HG03520 (cell line): ENCODE data around the gene CDK2AP2.
"Not testable (repeated sequence)": the region's sequence is repeated elsewhere in the genome, so short reads cannot be mapped to it uniquely, and the experiment has no call there.

ENCODE experiments used
- ATAC-seq: cut with Tn5 transposase; IDR thresholded peaks from one replicate; pipeline ENCODE4 v1.9.1; 2021; ENCODE audit warnings: mild to moderate bottlenecking, moderate library complexity; ENCODE audit not compliant: unreplicated experiment

CDK2AP2 gene, protein sequence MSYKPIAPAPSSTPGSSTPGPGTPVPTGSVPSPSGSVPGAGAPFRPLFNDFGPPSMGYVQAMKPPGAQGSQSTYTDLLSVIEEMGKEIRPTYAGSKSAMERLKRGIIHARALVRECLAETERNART

DNA sequence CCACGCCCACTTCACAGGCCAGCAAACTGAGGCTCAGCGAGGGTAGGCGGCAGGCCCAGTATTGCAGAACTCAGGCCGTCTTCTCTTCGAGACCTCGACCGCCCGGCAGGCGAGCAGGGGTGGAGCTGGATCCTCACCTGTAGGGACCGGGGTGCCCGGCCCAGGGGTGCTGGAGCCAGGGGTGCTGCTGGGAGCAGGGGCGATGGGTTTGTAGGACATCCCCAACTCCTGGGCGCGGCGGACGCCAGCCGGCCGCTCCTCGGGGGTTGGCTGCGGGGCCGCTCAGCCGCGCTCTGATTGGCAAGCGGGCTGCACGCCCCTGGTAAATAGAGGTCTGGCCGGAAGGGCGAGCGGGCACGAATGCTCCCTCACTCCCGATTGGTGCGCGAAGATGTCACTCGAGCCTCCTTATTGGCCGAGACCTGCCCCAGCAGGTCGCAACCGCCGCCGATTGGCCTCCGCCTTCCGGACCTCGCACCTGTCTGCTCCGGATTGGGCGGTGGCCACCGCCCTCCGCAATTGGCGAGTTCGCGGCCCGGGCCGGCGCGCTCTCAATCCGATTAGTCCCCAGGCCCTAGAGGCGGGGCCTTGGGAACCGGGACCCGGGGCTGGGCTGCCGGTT, at the start of gene CDK2AP2:
Gene CDK2AP2 (minus strand): TSS at position 299 of the 622 bp plus-strand sequence. CDS start 80 bp downstream, at position 219.
- ATAC-seq, result peak; percentile 69

DNA sequence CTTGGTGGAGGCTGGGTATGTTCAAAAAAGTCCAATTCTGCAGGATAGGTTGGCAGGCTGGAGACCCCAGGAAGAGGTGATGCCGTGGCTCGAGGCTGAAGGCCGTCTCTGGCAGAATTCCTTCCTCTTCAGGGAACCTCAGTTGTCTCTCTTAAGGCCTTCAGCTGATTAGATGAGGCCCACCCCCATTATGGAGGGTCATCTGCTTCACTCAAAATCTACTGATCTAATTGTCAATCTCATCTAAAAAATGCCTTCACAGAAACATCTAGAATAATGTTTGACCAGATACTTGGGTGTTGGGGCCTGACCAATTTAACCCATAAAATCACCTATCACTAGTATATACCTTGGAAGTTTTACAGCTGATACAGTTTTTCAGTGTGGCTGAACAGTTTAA, 48.3 kb upstream of the CDK2AP2 start:
- ATAC-seq, result no peak

DNA sequence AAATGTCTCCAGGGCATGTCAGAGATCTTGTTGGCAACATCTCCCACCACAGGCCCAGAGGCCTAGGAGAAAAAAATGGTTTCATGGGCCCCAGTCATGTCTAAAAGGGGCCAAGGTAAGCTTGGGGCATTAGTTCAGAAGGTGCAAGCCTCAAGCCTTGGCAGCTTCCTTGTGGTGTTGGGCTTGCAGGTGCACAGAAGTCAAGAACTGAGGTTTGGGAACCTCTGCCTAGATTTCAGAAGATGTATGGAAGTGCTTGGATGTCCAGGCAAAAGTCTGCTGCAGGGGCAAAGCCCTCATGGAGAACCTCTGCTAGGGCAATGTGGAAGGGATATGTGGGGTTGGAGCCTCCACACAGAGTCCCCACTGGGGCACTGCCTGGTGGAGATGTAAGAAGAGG, 43.7 kb upstream of the CDK2AP2 start:
- not testable (repeated sequence) for ATAC-seq

DNA sequence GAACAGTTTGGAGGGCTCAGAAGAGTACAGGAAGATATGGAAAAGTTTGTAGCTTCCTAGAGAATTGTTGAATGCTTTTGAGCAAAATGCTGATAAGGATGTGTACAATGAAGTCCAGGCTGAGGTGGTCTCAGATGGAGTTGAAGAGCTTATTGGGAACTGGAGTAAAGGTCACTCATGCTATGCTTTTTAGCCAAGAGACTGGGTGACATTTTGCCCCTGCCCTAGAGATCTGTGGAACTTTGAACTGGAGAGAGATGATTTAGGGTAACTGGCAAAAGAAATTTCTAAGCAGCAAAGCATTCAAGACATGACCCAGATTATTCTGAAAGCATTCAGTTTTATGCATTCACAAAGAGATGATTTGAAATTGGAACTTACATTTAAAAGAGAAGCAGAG, 43.2 kb upstream of the CDK2AP2 start:
- ATAC-seq, result no peak

DNA sequence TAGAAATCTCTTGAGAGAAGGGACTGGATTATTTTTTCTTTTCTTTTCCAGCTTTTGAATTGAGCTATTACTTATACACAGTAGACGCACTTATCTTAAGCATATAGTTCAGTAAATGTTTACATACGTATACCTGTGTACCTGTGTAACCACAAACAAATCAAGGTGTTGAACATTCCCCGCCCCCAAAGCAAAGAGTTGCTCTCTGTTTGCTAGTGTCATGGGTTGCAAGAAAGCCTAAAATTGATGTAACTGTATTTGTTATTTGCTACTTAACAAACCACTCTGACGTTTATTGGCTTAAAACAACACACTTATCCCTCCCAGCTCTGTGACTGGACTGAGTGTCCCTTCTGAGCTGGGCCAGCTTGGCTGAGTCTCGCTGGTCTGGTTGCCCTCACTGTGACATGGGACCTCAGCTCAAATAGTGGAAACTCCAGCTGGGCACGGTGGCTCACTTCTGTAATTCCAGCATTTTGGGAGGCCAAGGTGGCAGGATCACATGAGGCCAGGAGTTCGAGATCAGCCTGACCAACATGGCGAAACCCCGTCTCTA, 40.7 kb upstream of the CDK2AP2 start:
- ATAC-seq, result no peak

DNA sequence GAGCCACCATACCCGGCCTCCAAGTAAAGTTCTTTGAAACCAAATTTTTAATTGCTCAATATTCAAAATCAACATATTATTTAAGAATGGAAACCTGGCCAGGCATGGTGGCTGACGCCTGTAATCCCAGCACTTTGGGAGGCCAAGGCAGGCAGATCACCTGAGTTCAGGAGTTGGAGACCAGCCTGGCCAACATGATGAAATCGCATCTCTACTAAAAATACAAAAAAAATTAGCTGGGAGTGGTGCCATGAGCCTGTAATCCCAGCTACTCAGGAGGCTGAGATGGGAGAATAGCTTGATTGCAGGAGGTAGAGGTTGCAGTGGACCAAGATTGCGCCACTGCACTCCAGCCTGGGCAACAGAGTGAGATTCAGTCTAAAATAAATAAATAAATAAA, 40.1 kb upstream of the CDK2AP2 start:
- not testable (repeated sequence) for ATAC-seq

DNA sequence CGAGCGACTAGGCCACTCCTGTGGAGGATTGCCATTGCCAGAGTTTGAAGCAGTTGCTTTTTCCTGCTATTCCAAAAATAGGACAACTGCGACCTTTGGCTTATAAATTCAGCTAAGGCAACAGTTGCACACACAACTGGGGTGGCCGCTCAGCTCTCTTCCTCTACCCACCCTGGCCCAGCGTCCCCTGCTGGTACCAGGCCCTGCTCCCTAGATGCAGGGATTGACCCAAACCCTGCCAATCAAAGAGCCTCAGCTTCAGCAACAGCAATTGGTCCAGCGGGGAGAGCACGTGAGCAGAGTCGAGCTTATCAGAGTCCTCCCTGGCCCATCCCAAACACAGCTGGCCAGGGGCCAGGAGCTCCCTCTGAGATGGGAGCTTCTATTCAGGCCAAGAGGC, 37.3 kb upstream of the CDK2AP2 start:
- ATAC-seq, result no peak

DNA sequence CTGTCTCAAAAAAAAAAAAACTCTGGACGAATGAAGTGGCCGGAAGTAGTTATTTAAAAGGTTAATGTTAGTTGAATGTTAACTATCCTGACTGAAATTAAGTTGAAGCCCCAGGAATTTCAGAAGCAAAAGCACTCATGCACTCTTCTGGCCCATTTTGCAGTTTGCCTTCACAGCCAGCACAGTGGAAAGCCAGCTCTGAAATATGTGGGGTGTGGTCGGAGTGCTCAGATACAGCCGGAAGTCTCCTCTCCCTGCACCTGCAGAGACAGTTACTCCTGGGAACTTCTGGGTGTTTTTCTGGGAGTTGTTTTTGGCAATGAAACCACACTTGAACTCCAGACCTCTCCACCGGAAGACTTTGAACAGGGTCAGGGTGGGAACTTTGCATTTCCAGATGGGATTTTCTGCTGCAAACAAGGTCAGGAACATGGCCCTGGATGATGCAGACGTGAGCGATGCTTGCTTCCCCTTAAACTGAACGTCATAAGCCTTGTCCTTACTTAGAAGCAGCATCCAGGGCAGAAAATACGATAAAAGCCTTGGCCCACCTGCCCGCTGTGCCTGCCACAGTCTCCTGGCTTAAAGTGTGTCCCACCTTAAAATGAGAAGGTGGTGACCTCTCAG, 36.8 kb upstream of the CDK2AP2 start:
- no peak for ATAC-seq

DNA sequence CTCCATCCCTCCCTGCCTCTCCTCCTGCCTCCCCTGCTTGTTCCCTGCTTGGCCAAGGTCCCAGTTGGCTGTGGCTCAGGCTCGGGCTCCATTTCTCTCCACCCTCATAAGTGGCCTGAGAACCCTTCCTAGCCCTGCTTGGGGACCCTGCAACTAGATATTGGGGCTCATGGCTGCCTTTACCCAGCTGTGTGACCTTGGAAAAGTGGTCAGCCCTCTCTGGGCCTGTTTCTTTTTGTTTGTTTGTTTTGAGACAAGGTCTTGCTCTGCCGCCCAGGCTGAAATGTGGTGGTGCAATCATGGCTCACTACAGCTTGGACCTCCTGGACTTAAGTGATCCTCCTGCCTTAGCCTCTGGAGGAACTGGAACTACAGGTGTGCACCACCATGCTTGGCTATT, 35.6 kb upstream of the CDK2AP2 start:
- no peak for ATAC-seq

DNA sequence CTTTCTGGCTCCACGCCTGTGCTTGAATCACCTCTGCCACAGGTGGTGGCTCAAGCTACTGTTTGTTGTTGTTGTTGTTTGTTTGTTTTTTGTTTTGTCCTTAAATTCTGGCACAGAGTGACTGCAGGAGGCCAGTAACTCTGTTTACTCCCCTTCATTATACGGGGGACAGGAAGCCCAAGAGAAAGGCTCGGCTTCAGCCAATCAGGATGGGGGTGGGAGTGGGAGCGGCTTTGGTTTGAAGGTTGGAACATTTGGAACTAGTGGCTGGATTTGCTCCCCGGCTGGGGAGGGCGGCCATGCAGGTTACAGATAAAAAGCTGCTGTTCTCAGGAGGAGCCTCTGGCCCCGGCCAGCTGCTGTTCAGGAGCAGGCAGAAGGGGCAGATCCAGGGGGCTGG, 35.0 kb upstream of the CDK2AP2 start:
- ATAC-seq, result no peak

DNA sequence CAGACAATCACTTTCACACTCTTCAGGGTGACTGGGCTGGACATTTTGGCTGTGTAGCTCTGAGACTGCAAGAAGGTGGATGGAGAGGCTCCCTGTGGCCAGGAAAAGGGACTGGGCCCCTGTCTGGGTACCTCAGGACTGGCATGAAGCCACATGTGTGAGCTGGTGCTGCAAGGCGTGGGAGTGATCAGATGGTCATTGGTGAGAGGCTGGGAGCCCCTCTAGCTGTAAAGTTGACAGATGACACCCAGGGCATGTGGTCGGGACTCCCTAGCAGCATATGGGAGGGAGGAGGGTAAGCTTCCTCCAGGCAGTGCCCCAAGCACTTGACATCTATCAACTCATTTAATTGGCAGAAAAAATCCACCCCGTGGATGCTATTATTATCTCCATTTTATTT, 34.2 kb upstream of the CDK2AP2 start:
- ATAC-seq, result no peak

DNA sequence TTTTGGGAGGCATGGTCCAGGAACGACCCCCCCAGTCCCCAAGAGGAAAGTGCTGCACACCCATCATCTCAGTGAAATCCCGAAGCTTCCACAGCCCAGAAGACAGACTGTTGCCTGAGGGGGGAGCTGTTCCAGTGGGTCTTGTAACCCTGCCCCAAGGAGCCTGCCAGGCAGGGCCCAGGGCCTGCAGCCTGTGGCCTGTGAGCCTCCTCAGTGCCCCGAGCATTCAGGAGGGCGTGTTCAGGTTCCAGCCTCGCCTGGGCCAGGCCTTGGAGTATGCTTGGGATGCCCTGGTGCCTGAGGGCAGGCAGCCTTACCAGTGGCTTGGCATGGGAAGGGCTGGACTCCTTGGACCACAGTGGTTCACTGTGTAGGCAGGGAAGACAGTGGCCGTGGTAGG, 33.2 kb upstream of the CDK2AP2 start:
- no peak for ATAC-seq

DNA sequence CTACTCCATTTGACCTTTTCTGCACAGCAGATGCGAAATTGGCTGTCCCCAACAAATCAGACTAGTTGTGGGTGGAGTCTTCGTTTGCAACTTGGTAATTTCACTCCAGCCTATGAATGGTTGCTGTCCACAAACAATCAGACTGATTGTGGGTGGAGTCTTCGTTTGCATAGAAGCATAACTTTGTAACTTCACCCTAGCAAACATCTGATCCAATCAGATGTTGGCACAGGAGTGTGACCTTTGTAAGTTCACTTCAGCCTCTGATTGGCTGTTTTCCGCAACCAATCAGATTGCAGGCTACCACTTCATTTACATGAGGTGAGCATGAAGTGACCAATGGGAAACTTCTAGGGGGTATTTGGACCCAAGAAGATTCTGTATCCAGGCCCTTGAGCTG, 31.6 kb upstream of the CDK2AP2 start:
- ATAC-seq, result no peak

DNA sequence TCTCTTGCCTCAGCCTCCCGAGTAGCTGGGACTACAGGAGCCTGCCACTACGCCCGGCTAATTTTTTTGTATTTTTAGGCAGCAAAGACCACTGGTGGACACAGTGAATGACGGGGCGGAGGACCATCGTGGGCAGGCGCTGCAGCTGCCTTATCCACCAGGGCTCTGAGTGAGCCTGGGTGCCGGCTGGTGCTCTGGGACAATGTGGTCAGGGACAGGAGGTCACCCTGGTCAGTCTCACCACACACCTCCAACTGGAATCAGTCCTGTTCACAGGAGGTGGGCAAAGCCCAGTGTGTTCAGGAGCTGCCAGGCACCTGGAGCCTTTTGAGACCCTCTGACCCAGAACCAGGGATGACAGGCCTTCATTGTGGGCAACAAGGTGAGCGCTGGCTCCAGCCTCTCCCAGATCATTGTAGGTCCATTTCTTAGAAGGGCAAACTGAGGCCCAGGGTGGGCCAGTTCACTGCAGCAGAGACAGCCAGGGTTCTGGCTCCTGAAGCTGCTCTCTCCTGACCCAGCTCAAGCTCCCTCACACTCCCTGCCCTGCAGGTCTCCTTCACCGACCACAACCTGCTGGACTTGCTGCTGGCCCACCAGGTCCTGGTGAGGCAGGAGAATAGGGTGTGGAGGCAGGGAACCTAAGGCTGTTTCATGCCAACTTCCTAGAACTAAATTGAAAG, 31.0 kb upstream of the CDK2AP2 start:
- no peak for ATAC-seq

DNA sequence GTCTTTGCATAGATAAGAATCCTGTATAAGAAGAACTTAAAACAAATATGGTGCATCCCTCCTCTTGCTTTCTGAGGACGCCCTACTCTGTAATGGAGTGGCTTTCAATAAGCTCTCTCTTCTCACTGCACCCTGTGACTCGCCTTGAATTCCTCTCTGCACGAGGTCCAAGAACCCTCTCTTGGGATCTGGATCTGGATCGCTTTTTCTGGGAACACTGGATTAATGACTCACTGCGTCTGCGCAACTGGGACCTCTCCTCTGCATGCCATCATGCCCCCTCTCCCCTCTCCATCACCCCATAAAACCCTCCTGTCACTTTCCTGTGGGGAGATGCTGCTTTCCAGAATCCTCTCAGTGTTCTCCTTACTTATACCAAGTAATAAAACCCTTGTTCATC, 30.3 kb upstream of the CDK2AP2 start:
- ATAC-seq, result no peak

DNA sequence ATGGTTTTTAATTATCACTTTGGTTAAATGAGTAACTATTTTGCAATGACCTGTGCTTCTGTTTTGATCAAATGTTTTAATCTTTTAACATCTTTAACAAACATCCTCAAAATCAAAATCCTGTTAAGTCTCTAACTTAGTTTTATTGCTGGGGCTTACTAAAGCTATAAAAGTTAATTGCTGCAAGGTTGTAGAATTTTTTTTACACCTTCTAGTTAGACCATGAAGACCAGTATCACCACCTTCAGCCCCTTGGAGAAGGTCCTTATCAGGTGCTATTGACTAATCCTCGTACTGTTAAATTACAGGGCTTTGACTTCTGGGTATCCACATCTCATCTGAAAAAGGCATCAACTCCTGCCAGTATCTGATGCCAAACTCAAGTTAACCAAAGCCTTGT, 27.6 kb upstream of the CDK2AP2 start:
- no peak for ATAC-seq

DNA sequence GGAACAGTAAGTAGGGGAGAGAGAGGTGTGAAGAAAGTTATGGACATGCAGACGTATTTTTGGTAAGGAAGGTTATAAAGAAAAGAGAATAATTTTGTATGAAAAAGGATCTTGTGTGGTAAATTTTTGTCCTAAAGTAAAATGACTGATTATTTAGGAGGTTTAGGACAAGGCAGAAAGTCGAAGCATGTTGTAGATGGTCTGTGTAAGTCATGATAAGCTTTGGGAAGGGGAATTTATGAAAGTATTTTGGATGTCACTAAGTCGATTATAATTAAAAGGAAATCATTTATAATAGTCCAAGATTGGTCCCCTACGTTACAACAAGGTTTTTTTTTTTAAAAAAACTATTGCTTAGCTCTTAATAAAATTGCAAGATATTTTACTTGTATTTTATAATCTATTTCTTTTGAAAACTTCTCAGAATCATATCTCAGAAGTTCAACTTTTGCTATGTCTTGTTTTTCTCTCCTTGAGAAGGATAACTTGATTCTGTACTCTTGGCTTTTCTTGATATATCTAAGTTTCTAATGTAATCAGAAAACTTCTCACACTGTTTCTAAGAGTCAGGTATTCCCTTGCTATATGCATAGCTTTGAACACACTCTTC, 26.2 kb upstream of the CDK2AP2 start:
- ATAC-seq, result no peak

DNA sequence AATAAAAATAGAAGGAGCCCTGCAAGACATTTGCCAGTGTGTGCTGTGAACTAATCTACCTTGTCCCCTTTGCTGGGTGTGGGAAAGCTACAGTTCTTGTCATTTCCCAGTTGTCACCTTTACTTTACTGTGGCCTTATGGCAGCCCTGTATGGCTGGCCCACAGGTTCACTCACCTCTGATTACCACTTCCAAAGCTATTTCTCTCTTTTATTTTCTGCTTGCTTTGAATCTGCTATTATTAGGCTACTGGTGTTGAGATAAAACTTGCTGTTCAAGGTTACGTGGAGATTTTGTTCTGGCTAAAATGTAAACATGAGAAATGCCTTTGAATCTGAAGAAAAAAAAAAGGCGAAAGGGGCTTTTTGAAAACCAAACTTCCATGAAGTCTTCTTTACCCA, 24.9 kb upstream of the CDK2AP2 start:
- ATAC-seq, result no peak

DNA sequence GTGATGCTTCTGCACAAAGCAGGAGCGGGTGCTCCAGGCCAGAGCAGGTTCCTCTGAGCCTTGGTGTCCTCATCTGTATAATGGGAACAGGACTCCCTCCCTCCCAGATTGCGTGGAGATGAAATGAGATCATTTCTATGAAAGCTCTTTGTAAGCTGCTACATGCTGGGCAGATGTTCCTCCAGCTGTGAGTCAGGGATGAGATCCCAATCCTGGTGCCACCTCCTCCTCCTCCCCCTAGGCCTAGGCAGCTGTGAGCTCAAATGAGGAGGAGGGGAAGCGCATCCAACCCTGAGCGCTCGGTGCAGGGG, 22.3 kb upstream of the CDK2AP2 start:
- no peak for ATAC-seq

DNA sequence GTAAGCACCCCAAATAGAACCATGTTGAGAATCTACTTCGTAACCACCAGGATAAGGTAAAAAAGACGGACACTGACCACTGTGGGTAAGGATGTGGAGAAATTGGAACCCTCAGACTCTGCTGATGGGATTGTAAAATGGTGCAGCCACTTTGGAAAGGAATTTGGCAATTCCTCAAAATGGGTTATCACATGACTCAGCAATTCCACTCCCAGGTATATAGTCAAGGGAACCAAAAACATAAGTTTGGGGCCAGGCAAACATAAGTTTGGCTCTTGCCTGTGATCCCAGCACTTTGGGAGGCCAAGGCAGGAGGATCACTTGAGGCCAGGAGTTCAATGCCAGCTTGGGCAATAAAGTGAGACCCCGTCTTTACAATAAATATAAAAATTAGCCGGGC, 20.4 kb upstream of the CDK2AP2 start:
- ATAC-seq, result no peak

DNA sequence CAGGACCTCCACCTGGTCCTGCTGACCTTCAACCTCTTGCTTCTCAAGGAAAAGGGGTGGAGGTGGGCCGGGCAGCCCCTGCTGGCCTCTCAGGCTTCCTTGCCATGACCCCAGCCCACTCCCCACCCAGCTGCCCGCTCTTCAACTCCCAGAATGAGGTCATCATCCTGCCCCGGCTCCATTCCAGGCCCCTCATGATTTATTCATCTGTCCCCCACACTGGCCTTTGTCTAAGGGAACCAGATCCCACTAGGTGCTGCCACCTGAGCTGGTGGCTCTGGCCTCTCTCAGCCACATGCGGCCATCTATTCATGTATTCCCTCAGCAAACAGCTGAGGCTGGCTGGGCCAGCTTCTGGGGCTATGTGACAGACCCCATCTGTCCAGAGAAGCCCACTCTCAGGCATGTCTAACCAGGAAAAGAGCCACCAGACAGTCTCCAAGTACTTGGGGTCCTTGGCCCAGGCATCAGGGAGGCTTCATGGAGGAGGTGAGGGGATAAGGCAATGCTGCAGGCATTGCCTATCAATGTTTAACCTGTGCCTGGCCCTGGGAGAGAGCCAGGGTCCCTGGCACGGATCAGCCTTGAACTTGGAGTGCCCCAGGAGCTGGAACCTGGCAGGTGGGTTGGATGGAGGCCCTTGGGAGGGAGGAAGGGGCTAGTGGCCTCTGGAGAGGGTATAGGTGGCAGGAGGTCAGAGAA, 17.5 kb upstream of the CDK2AP2 start:
- no peak for ATAC-seq
